ENCODE data around the gene PAQR9. TPM values are rescaled to one million over a fixed set of nuclear protein-coding genes. Genes with fewer than 3 reads are reported as not detected.

The PAQR9 gene
- total and polyA plus RNA-seq, 2 donors (not counting 1 experiment from before 2014, with no cell fraction given) = not detected

DNA sequence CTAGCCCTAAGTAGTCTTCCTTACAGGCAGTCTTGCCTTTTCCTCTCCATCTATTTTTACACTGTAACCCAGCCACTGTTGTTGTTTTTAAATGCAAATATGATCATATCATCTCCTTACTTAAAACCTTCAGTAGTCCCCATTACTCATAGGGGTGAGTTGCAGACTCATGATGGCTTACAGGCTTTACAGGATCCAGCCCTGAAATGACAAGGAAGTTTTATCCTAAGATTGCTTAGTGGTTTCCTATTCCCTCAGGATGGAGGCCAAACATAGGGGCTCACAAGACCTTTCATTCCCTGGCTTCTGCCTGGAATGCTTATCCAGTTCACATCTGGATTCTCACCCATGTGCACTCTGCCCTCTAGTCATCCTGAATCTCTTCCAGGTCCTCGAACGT, 46.9 kb downstream of the PAQR9 start:
- H3K4me2 ChIP-seq (ENCODE audit: extremely low read depth, insufficient read depth, low read length) = no peak overlapping the region

DNA sequence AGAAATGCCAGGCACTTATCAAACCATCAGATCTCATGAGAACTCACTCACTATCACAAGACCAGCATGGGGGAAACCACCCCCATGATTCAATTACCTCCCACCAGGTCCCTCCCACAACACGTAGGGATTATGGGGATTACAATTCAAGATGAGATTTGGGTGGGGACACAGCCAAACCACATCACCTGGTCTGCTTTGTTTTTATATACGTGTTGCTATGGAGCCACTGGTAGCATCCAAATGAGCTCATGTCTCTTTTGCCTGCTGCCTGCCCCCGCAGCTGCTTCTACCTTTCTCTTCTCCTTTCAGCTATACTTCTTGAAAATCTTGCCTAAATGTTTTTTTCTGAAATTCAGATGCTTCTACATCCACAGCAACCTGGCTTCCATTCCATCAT, 47.8 kb downstream of the PAQR9 start:
- Histone ChIP-seq H3K4me2 (ENCODE audit: extremely low read depth, insufficient read depth, low read length) (no peak overlapping the region), H4K20me1 (ENCODE audit: control insufficient read depth, extremely low read depth, insufficient read depth, low read length) (no peaks in the 10 kb centered on the region), H3K4me3 (replicated peaks in 1 of 4; ENCODE audit: control extremely low read depth in 1 of 4, insufficient read depth in 1 of 4, low read depth in 3 of 4, low read length in 4 of 4) (no peak overlapping the region), H2AFZ (ENCODE audit: low read length) (no peak overlapping the region), H3K9ac (ENCODE audit: insufficient read depth, low read length) (no peak overlapping the region), H3K27ac (ENCODE audit: insufficient read depth, low read length) (no peak overlapping the region), H3K27me3 (ENCODE audit: control insufficient read depth, insufficient read depth, low read length) (no peaks in the 10 kb centered on the region), H3K9me3 (ENCODE audit: control insufficient read depth, insufficient read depth, low read depth, low read length) (no peaks in the 10 kb centered on the region), H3K36me3 (ENCODE audit: control insufficient read depth, insufficient read depth, low read length) (no peaks in the 10 kb centered on the region), H3K79me2 (ENCODE audit: control insufficient read depth, insufficient read depth, low read length) (no peaks in the 10 kb centered on the region), H3K4me1 (ENCODE audit: control insufficient read depth, extremely low read depth, insufficient read depth, low read length) (no peaks in the 10 kb centered on the region)
- DNase-seq (ENCODE audit: low read depth in 2 of 2) = no peak
- TF ChIP-seq CTCF (conservative IDR thresholded peaks at IDR 0.05 in 1 of 2, IDR thresholded peaks at IDR 0.05 in 1 of 2; ENCODE audit: low read depth in 1 of 2, low read length in 2 of 2) = no peak
- no peak for TF ChIP-seq EZH2 (IDR thresholded peaks at IDR 0.05; ENCODE audit: low read length, missing control alignments)

More for the DNA sequence above, 46.9 kb downstream of the PAQR9 start:
- Histone ChIP-seq H3K4me3 (replicated peaks in 1 of 4; ENCODE audit: control extremely low read depth in 1 of 4, insufficient read depth in 1 of 4, low read depth in 3 of 4, low read length in 4 of 4) (no peak overlapping the region), H2AFZ (ENCODE audit: low read length) (no peak overlapping the region), H3K36me3 (ENCODE audit: control insufficient read depth, insufficient read depth, low read length) (no peaks in the 10 kb centered on the region), H3K79me2 (ENCODE audit: control insufficient read depth, insufficient read depth, low read length) (no peaks in the 10 kb centered on the region), H3K27ac (ENCODE audit: insufficient read depth, low read length) (no peak overlapping the region), H4K20me1 (ENCODE audit: control insufficient read depth, extremely low read depth, insufficient read depth, low read length) (no peaks in the 10 kb centered on the region), H3K9ac (ENCODE audit: insufficient read depth, low read length) (no peak overlapping the region), H3K4me1 (ENCODE audit: control insufficient read depth, extremely low read depth, insufficient read depth, low read length) (no peaks in the 10 kb centered on the region), H3K27me3 (ENCODE audit: control insufficient read depth, insufficient read depth, low read length) (no peaks in the 10 kb centered on the region), H3K9me3 (ENCODE audit: control insufficient read depth, insufficient read depth, low read depth, low read length) (no peaks in the 10 kb centered on the region)
- DNase-seq (ENCODE audit: low read depth in 2 of 2) = no peak
- TF ChIP-seq EZH2 (IDR thresholded peaks at IDR 0.05; ENCODE audit: low read length, missing control alignments) (no peak), CTCF (conservative IDR thresholded peaks at IDR 0.05 in 1 of 2, IDR thresholded peaks at IDR 0.05 in 1 of 2; ENCODE audit: low read depth in 1 of 2, low read length in 2 of 2) (no peak)

GRCh38 chr3:142914286-142914811, 49.1 kb downstream of the PAQR9 start:
- Histone ChIP-seq H3K27ac (ENCODE audit: insufficient read depth, low read length) (no peak overlapping the region), H3K4me2 (ENCODE audit: extremely low read depth, insufficient read depth, low read length) (no peak overlapping the region), H4K20me1 (ENCODE audit: control insufficient read depth, extremely low read depth, insufficient read depth, low read length) (no peaks in the 10 kb centered on the region), H2AFZ (ENCODE audit: low read length) (no peak overlapping the region), H3K9me3 (ENCODE audit: control insufficient read depth, insufficient read depth, low read depth, low read length) (no peaks in the 10 kb centered on the region), H3K9ac (ENCODE audit: insufficient read depth, low read length) (no peak overlapping the region), H3K4me1 (ENCODE audit: control insufficient read depth, extremely low read depth, insufficient read depth, low read length) (no peaks in the 10 kb centered on the region), H3K27me3 (ENCODE audit: control insufficient read depth, insufficient read depth, low read length) (no peaks in the 10 kb centered on the region), H3K79me2 (ENCODE audit: control insufficient read depth, insufficient read depth, low read length) (no peaks in the 10 kb centered on the region), H3K4me3 (replicated peaks in 1 of 4; ENCODE audit: control extremely low read depth in 1 of 4, insufficient read depth in 1 of 4, low read depth in 3 of 4, low read length in 4 of 4) (no peak overlapping the region), H3K36me3 (ENCODE audit: control insufficient read depth, insufficient read depth, low read length) (no peaks in the 10 kb centered on the region)
- no peak for DNase-seq (ENCODE audit: low read depth in 2 of 2)
- no peak for TF ChIP-seq CTCF (conservative IDR thresholded peaks at IDR 0.05 in 1 of 2, IDR thresholded peaks at IDR 0.05 in 1 of 2; ENCODE audit: low read depth in 1 of 2, low read length in 2 of 2)
- no peak for TF ChIP-seq EZH2 (IDR thresholded peaks at IDR 0.05; ENCODE audit: low read length, missing control alignments)
